ENCODE results near the gene ERC1. TPM values are rescaled to one million over a fixed set of nuclear protein-coding genes. Genes with fewer than 3 reads are reported as not detected.

ERC1 gene
- polyA plus RNA-seq, 2 of the 4 experiments (the other 2 are of a cell fraction): 14.2 to 20.9 TPM

- no peak for FAIRE-seq
- H3K4me1 ChIP-seq: peaks cover 9% of the 10 kb centered on the region
- H3K9me3 ChIP-seq: no peaks in the 10 kb centered on the region
- H3K4me2 ChIP-seq: no peak overlapping the region
- no peak for TF ChIP-seq CEBPB (IDR thresholded peaks at IDR 0.05)
- no peak for TF ChIP-seq HMGXB4 (CRISPR knock-in tag; IDR thresholded peaks at IDR 0.05; ENCODE audit: borderline replicate concordance)
- no peak for TF ChIP-seq CBX2 (IDR thresholded peaks at IDR 0.05; ENCODE audit: borderline replicate concordance, low read depth)
- TF ChIP-seq MAFK (IDR thresholded peaks at IDR 0.05; ENCODE audit: partially characterized antibody): no peak
- no peak for TF ChIP-seq ELK1 (IDR thresholded peaks at IDR 0.05; ENCODE audit: low read depth, low read length)
- no peak for TF ChIP-seq SMC3 (IDR thresholded peaks at IDR 0.05)
- no peak for TF ChIP-seq GATA3 (IDR thresholded peaks at IDR 0.05; ENCODE audit: borderline replicate concordance)
- TF ChIP-seq ZNF302 (CRISPR knock-in tag; IDR thresholded peaks at IDR 0.05): no peak
- TF ChIP-seq HOXA7 (CRISPR knock-in tag; IDR thresholded peaks at IDR 0.05): no peak
- no peak for TF ChIP-seq ESRRA (IDR thresholded peaks at IDR 0.05; ENCODE audit: borderline replicate concordance, low read length)
- CTCF ChIA-PET: interaction anchor here (0.6 to 1.5 kb wide), 4 partner anchors 22 to 379 kb away, joined by 3 to 4 read pairs (median 3); no protein-coding TSS in a partner anchor
- ATAC-seq: no peak
- no peak overlapping the region for H3K27ac ChIP-seq
- 88% methylated on average over 23 of the region's 23 CpGs for WGBS (ENCODE audit: missing lambda C conversion rate)
- no peak for DNase-seq (ENCODE audit: low read depth in 1 of 2, low spot score in 1 of 2)
- H3K4me3 ChIP-seq: no peak overlapping the region
- POLR2A ChIA-PET: no interaction called here
Measured at GRCh38 chr12:1496162-1496900, 505.3 kb downstream of the ERC1 start.

GRCh38 chr12:1497161-1497560, 506.1 kb downstream of the ERC1 start:
- ChIA-PET POLR2A (no interaction called here), CTCF (no interaction called here)
- 82% methylated on average over 4 of the region's 4 CpGs for WGBS (ENCODE audit: missing lambda C conversion rate)
- no peak for TF ChIP-seq FOSB (CRISPR knock-in tag; IDR thresholded peaks at IDR 0.05)
- TF ChIP-seq RARB (CRISPR knock-in tag; IDR thresholded peaks at IDR 0.05): no peak
- TF ChIP-seq JUNB (IDR thresholded peaks at IDR 0.05): no peak
- no peak for TF ChIP-seq RFX5 (IDR thresholded peaks at IDR 0.05)
- TF ChIP-seq POLR2AphosphoS2 (conservative IDR thresholded peaks at IDR 0.05; ENCODE audit: low read length): no peak
- TF ChIP-seq, protein P1, sequence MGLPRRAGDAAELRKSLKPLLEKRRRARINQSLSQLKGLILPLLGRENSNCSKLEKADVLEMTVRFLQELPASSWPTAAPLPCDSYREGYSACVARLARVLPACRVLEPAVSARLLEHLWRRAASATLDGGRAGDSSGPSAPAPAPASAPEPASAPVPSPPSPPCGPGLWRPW (IDR thresholded peaks at IDR 0.05): no peak
- no peak for TF ChIP-seq RCOR1 (IDR thresholded peaks at IDR 0.05; ENCODE audit: low read depth, low read length)
- TF ChIP-seq SMC3 (IDR thresholded peaks at IDR 0.05): no peak
- TF ChIP-seq NFE2L2 (conservative IDR thresholded peaks at IDR 0.05; ENCODE audit: low read length): no peak
- TF ChIP-seq BHLHE40 (IDR thresholded peaks at IDR 0.05; ENCODE audit: low read depth, low read length): no peak
- TF ChIP-seq ZFP36 (IDR thresholded peaks at IDR 0.05; ENCODE audit: borderline replicate concordance, partially characterized antibody): no peak
- TF ChIP-seq KDM5A (IDR thresholded peaks at IDR 0.05): no peak
- no peak for TF ChIP-seq CHD2 (IDR thresholded peaks at IDR 0.05; ENCODE audit: low read length, partially characterized antibody)
- TF ChIP-seq USF2 (IDR thresholded peaks at IDR 0.05): no peak
- TF ChIP-seq, protein P2, sequence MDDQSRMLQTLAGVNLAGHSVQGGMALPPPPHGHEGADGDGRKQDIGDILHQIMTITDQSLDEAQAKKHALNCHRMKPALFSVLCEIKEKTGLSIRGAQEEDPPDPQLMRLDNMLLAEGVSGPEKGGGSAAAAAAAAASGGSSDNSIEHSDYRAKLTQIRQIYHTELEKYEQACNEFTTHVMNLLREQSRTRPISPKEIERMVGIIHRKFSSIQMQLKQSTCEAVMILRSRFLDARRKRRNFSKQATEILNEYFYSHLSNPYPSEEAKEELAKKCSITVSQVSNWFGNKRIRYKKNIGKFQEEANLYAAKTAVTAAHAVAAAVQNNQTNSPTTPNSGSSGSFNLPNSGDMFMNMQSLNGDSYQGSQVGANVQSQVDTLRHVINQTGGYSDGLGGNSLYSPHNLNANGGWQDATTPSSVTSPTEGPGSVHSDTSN (IDR thresholded peaks at IDR 0.05): no peak
- DNase-seq (ENCODE audit: low read depth in 1 of 2, low spot score in 1 of 2): no peak
- no peak overlapping the region for H3K27ac ChIP-seq
- no peaks in the 10 kb centered on the region for H3K9me3 ChIP-seq
- H3K4me3 ChIP-seq: no peak overlapping the region
- no peak for ATAC-seq
- H3K4me1 ChIP-seq: peaks cover 9% of the 10 kb centered on the region
- FAIRE-seq: no peak
- H3K4me2 ChIP-seq: no peak overlapping the region
